GM12878 (cell line): ENCODE data around the gene RGS2. TPM values are rescaled to one million over a fixed set of nuclear protein-coding genes. Genes with fewer than 3 reads are reported as not detected.

Experiments
- ATAC-seq: fragments of 200-7000 bp; cut with Tn5 transposase; 3 replicates; pipeline ENCODE4 v1.9.1; 2020; ENCODE audit warnings: mild to moderate bottlenecking, moderate library complexity
- BruUV-seq: library from RNA; stranded (reverse); fragments of 400-500 nt; replicated peaks from 2 replicates; lab custom pipeline; 2021; lab: Mats Ljungman, UMichigan
- CTCF ChIA-PET: fragments of 300-600 bp; sonication (Branson Sonifier 250); formaldehyde crosslinking; extraction: SDS; loops from one replicate; lab custom pipeline; 2021; ENCODE audit warnings: inconsistent platforms; lab: Yijun Ruan, JAX
- POLR2A ChIA-PET: fragments of 350-600 bp; formaldehyde crosslinking; extraction: SDS; loops from one replicate; lab custom pipeline; 2021; ENCODE audit warnings: inconsistent platforms; lab: Charles Lee
- RAD21 ChIA-PET: fragments of 300-600 bp; sonication (Branson Sonifier 250); formaldehyde crosslinking; loops from one replicate; lab custom pipeline; 2023; ENCODE audit warnings: antibody characterized with exemption; ENCODE audit not compliant: unreplicated experiment; lab: Charles Lee
- SMC1A ChIA-PET: fragments of 300-600 bp; sonication (Branson Sonifier 250); formaldehyde crosslinking; loops from one replicate; lab custom pipeline; 2023; ENCODE audit not compliant: unreplicated experiment, uncharacterized antibody; lab: Charles Lee
- DNase-seq: peaks from one replicate; pipeline ENCODE4 v3.0.0-alpha.2; 2011; ENCODE audit warnings: low read depth, low spot score
- FAIRE-seq: peaks from 3 replicates; lab custom pipeline; 2011; peaks lifted over from hg19 to GRCh38; lab: Jason Lieb, UNC
- H2AFZ ChIP-seq: 2 replicates; pipeline ENCODE4 v1.6.0; 2011; ENCODE audit warnings: low read depth, low read length, control low read depth; ENCODE audit not compliant: control insufficient read depth
- H3K27ac ChIP-seq: 2 replicates; pipeline ENCODE4 v1.5.1; 2011; ENCODE audit warnings: control low read depth; ENCODE audit not compliant: control insufficient read depth, insufficient read depth
- H3K27me3 ChIP-seq, 2 experiments: replicated peaks in 1 of 2; 2 replicates each; pipeline versions ENCODE4 v1.6.0 to v1.6.1; 2011; ENCODE audit warnings: low read length in 1 of 2; ENCODE audit not compliant: control insufficient read depth in 2 of 2, insufficient read depth in 2 of 2
- H3K36me3 ChIP-seq, 2 experiments: 2 replicates each; pipeline ENCODE4 v1.5.1; 2011; ENCODE audit warnings: low read length in 1 of 2; ENCODE audit not compliant: control insufficient read depth in 2 of 2, insufficient read depth in 2 of 2
- H3K4me1 ChIP-seq: 2 replicates; pipeline ENCODE4 v1.6.1; 2011; ENCODE audit warnings: mild to moderate bottlenecking, low read length, moderate library complexity, mixed read lengths; ENCODE audit not compliant: control insufficient read depth, insufficient read depth
- H3K4me2 ChIP-seq: 2 replicates; pipeline ENCODE4 v1.6.0; 2011; ENCODE audit warnings: control low read depth; ENCODE audit not compliant: control insufficient read depth, insufficient read depth
- H3K4me3 ChIP-seq: fragments of 200-600 bp; sonication (generic); 2 replicates; pipeline ENCODE4 v1.5.1; 2016
- H3K79me2 ChIP-seq: 2 replicates; pipeline ENCODE4 v1.6.0; 2011; ENCODE audit warnings: low read length; ENCODE audit not compliant: control insufficient read depth, insufficient read depth
- H3K9ac ChIP-seq: 2 replicates; pipeline ENCODE4 v1.8.0; 2011; ENCODE audit warnings: low read length, control low read depth, mixed read lengths; ENCODE audit not compliant: control insufficient read depth, insufficient read depth
- H3K9me3 ChIP-seq: replicated peaks from 3 replicates; pipeline ENCODE4 v1.5.1; 2011; ENCODE audit warnings: mild to moderate bottlenecking, low read length; ENCODE audit not compliant: control insufficient read depth, insufficient read depth
- H4K20me1 ChIP-seq: 2 replicates; pipeline ENCODE4 v1.6.0; 2011; ENCODE audit not compliant: control insufficient read depth, insufficient read depth
- CEBPZ ChIP-seq: fragments of 150-350 bp; IDR thresholded peaks from 2 replicates; pipeline ENCODE4 v1.6.1; 2016; ENCODE audit warnings: low read depth, low read length
- SUPT20H ChIP-seq: IDR thresholded peaks from 2 replicates; pipeline ENCODE4 v1.6.1; 2011; ENCODE audit warnings: low read depth, mild to moderate bottlenecking, low read length, moderate library complexity, borderline replicate concordance; ENCODE audit not compliant: control insufficient read depth
- ZBTB11 ChIP-seq: fragments of 450-650 bp; formaldehyde crosslinking; IDR thresholded peaks from 2 replicates; pipeline ENCODE4 v1.5.0; 2022; ENCODE audit warnings: mild to moderate bottlenecking, missing genetic modification characterization
- WGBS: methylation state at CpG from one replicate; pipeline ENCODE4 v1.1.6; 2016; ENCODE audit warnings: low lambda C conversion rate; ENCODE audit not compliant: insufficient replicate concordance, insufficient coverage; ENCODE audit errors: missing lambda C conversion rate; 5-methylcytosine and 5-hydroxymethylcytosine counted together
- in situ Hi-C: fragments of 300-500 bp; cut with MboI; formaldehyde crosslinking; loops from 9 replicates; pipeline ENCODE4 v1.14.3; 2018; ENCODE audit warnings: mixed read lengths
- intact Hi-C: fragments of 100-400 bp; cut with micrococcal nuclease; formaldehyde crosslinking; loops from one replicate; pipeline ENCODE4 v1.14.2; 2022; ENCODE audit not compliant: unreplicated experiment
- polyA plus RNA-seq, 11 experiments: library from polyadenylated mRNA; depleted of rRNA in 4 of 11; unstranded in 6 of 11; stranded (reverse) in 5 of 11; fragments of >200 nt; fragmentation: Nextera tagmentation in 4 of 11; fragmentation: Illumina TruSeq in 1 of 11; extraction: Ambion mirVana in 4 of 11; extraction: Trizol in 1 of 11; gene quantifications; 1 replicate in 1 of 11; 2 replicates in 10 of 11; pipeline versions ENCODE4 v1.2.1 to v1.2.3, GENCODE V29; 2011 to 2016; ENCODE audit warnings: inconsistent platforms in 2 of 11, missing spikeins in 2 of 11, low read depth in 1 of 11
- total RNA-seq, 4 experiments: library from RNA; depleted of rRNA in 3 of 4; stranded (reverse); fragments of >200 nt in 3 of 4; fragmentation: Illumina TruSeq in 1 of 4; extraction: Trizol in 1 of 4; gene quantifications; 2 replicates each; pipeline versions ENCODE4 v1.2.1 to v1.2.3, GENCODE V29; 2013 to 2021

Gene RGS2
- total and polyA plus RNA-seq, 10 of the 15 experiments (the other 5 are each of a cell fraction or from before 2014, with no cell fraction given) = 0.27 to 2.3 (median 0.98) TPM

- in situ Hi-C loops = no loop called here
- Histone ChIP-seq H3K27ac (no peak overlapping the region), H3K36me3 (no peaks in the 10 kb centered on the region), H3K4me2 (no peak overlapping the region), H3K9ac (no peak overlapping the region), H4K20me1 (no peaks in the 10 kb centered on the region), H3K27me3 (peaks cover 0 to 1% of the 10 kb centered on the region in 2 experiments; a peak in 2 of 4 replicates), H2AFZ (no peak overlapping the region), H3K4me3 (no peak overlapping the region), H3K79me2 (no peaks in the 10 kb centered on the region), H3K4me1 (no peaks in the 10 kb centered on the region), H3K9me3 (no peaks in the 10 kb centered on the region)
- no peak for ATAC-seq
- 19% methylated on average over 4 of the region's 6 CpGs for WGBS
- DNase-seq = no peak
- ChIA-PET SMC1A (no interaction called here), CTCF (no interaction called here), POLR2A (no interaction called here), RAD21 (no interaction called here)
- intact Hi-C loops = no loop called here
- TF ChIP-seq ZBTB11 (CRISPR knock-in tag) (no peak), CEBPZ (no peak), SUPT20H (no peak)
- no TSS peak for BruUV-seq
- FAIRE-seq = no peak
These were observed 21.9 kb downstream of the RGS2 start for GRCh38 chr1:192830595-192831246.
